ENCODE measurements around the gene SP6.

Gene SP6

DNA sequence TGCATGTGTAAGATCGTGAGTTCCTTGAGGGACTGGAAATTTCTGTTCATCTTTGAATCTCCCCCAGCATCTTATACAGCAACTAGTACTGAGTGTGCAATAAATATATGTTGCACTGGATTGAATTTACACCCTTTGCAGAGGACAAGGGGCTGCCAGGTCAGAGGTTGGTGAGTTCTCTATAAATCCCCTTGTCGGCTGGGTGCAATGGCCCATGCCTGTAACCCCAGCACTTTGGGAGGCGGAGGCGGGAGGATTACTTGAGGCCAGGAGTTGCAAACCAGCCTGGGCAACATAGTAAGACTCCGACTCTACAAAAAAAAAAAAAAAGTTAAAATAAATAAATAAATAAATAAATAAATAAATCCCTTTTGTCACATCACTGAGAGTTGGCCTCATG lies 9.4 kb upstream of the SP6 start:
- POLR2A ChIA-PET, result no interaction called here
- TF ChIP-seq, protein P1, sequence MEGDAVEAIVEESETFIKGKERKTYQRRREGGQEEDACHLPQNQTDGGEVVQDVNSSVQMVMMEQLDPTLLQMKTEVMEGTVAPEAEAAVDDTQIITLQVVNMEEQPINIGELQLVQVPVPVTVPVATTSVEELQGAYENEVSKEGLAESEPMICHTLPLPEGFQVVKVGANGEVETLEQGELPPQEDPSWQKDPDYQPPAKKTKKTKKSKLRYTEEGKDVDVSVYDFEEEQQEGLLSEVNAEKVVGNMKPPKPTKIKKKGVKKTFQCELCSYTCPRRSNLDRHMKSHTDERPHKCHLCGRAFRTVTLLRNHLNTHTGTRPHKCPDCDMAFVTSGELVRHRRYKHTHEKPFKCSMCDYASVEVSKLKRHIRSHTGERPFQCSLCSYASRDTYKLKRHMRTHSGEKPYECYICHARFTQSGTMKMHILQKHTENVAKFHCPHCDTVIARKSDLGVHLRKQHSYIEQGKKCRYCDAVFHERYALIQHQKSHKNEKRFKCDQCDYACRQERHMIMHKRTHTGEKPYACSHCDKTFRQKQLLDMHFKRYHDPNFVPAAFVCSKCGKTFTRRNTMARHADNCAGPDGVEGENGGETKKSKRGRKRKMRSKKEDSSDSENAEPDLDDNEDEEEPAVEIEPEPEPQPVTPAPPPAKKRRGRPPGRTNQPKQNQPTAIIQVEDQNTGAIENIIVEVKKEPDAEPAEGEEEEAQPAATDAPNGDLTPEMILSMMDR (IDR thresholded peaks at IDR 0.05; ENCODE audit: control extremely low read depth, extremely low read depth, low read depth, missing control alignments), result no peak
- no peak for DNase-seq (ENCODE audit: extremely low spot score)
- CTCF ChIA-PET, result interaction anchor here (1.0 to 25.0 kb wide), 4 partner anchors 10 to 111 kb away, joined by 3 to 687 read pairs (median 80); partner anchors contain the start of genes CDK5RAP3, SCRN2, SP2 and SP6

DNA sequence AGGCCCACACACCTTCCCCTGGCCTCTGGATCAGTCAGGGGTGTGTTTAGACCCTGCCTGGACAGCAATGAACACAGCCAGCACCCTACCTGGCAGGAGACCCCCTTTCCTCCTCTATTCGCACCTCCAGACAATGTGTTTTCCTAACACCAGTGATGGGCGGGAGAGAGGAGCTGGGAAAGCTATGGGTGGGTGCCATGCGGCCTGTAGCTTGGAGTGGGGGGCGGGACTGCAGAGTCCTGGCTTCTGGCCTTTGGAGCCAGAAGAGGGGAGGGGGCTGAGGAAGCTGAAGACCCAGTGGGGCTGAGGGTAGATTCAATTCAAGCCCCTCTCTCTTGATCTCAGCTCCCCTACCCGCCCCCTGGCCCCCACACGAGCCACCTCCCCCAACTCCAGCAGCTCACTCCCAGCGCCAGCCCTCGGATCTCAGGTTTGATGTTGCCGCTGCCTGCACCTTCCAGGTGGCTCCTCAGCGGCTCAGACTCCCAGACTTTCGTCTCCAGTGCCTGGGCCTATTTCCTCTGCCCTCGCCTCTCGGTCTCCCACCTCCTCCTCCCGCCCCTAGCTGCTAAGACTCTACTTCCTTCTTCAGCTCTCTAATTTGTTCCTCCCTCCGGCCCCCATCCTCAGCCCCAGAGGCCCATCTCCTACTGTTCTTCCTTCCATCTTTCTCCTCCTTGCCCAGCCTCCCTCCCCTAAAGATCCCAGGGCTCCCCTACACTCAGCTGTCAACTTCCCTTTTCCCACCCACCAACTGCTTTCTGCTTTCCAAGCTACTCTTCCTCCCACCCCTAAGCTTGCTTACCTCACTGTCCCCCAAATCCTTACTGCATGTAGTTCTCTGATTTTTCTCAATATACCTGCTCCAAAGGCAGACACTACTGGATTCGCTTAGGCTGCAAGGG lies 6.8 kb upstream of the SP6 start:
- no peak for DNase-seq (ENCODE audit: extremely low spot score)
- CTCF ChIA-PET, result interaction anchor here (0.8 to 25.0 kb wide), 4 partner anchors 13 to 113 kb away, joined by 3 to 687 read pairs (median 78); partner anchors contain the start of genes CDK5RAP3, SCRN2 and SP2
- TF ChIP-seq, protein P1 (IDR thresholded peaks at IDR 0.05; ENCODE audit: control extremely low read depth, extremely low read depth, low read depth, missing control alignments), result no peak
- POLR2A ChIA-PET, result no interaction called here

DNA sequence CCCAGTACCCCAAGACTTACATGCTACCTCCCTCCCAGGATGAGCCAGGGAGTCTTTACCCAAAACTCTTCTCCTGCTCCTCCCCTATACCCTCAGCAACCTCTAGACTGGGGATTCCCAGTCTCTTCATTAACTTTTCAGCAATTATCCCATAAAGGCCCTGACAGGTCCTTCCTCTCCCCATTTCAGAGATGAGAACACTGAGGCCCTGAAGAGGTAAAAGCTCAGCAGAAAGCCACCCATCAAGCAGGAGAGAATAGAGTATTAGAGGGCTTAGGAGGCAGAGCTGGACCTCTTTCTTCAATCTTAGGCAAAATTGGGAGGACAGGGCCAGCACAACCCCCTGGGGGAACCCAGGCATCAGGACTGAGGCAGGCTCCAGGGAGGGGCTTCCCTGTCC lies 5.9 kb upstream of the SP6 start:
- no peak for DNase-seq (ENCODE audit: extremely low spot score)
- ChIA-PET POLR2A (no interaction called here), CTCF (interaction anchor here (0.9 to 25.0 kb wide), 3 partner anchors 12 to 30 kb away, joined by 4 to 687 read pairs (median 152); partner anchors contain the start of genes SCRN2 and SP2)
- TF ChIP-seq, protein P1 (IDR thresholded peaks at IDR 0.05; ENCODE audit: control extremely low read depth, extremely low read depth, low read depth, missing control alignments), result no peak

DNA sequence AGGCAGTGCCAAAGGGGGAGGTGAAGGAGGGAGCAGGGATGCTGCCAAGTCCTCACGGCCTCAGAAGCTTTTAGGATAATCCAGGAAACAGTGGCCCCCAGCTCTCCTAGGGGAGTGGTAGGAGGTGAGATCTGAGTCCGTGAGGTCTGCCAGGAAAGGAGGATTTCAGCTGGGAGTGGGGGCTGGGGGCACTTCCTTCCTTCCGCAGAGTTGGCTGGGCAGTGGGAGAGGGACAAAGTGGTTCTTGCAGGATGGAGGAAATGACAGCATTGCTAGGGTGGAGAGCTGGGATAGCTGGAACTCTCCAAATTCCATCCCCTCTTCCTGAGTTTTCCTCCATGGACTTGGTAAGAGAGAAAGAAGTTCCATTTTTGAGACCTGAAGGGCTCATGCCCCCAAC lies 4.8 kb upstream of the SP6 start:
- DNase-seq (ENCODE audit: extremely low spot score), result no peak
- CTCF ChIA-PET, result interaction anchor here (1.2 to 25.0 kb wide), 5 partner anchors 11 to 163 kb away, joined by 3 to 687 read pairs (median 8); partner anchors contain the start of genes SCRN2 and SP2
- POLR2A ChIA-PET, result no interaction called here
- TF ChIP-seq, protein P1 (IDR thresholded peaks at IDR 0.05; ENCODE audit: control extremely low read depth, extremely low read depth, low read depth, missing control alignments), result no peak

DNA sequence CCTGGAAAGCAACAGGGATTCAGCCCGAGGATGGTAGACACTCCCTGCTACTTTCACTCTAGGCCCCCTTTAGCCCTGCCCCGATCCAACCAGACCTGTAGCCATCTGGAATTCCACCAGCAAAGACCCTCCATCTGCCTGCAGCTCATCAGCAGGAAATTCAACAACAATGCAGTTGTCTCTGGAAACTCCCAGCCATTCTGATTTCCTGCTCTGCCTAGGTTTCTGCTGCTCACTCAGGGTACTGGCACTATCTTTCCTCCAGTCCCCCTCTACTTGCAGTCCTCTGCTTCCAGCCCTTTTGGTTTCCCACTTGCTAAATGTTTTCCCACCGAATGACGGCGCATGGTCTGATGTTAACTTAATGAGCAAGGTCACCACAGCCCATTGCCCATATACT lies 2.7 kb upstream of the SP6 start:
- DNase-seq (ENCODE audit: extremely low spot score), result no peak
- CTCF ChIA-PET, result interaction anchor here (13.3 to 25.0 kb wide), 2 partner anchors 9 to 33 kb away, joined by 152 to 687 read pairs; partner anchors contain the start of genes SCRN2 and SP2
- POLR2A ChIA-PET, result no interaction called here
- TF ChIP-seq, protein P1 (IDR thresholded peaks at IDR 0.05; ENCODE audit: control extremely low read depth, extremely low read depth, low read depth, missing control alignments), result no peak

DNA sequence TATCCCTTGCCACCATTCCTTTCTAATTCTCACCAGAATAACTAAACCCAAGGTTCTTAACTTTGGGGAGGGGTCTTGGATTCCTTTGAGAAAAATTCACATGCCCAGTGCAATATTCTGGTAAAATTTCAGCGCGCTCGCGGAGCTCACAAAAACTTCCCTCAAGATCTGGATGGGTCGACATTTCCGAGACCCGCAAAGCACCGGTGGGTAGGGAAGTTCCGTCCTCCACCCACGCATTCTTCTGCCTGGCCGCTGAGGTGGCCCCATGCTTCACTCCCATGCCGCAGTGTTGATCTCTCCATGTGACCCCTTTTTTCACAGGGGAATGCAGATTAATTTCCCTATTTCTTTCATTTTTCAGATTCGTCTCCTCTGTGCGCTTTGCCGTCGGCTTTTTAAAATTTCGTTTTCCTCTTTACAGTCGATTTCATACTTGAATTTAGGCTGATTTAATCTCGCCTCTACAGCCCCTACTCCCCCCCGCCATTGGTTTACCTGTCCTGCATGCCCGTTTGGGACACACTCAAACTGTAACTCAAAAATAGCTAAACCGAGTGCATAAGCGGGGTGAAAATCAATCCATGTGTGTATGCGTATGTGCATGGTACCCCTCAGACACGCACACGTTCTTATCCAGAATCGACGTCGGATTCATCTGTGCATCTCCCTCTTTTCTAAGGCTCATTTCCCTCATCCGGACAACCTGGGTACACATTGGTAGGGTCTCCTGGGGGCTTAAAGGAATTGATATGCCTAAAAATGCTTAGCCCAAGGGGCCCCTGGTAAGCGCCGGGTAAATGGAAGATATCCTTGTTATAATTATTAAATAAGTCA lies 1.4 kb upstream of the SP6 start:
- ChIA-PET POLR2A (no interaction called here), CTCF (interaction anchor here (1.0 to 25.0 kb wide), 3 partner anchors 8 to 98 kb away, joined by 4 to 687 read pairs (median 152); partner anchors contain the start of genes SCRN2 and SP2)
- DNase-seq (ENCODE audit: extremely low spot score), result peak; percentile 54
- TF ChIP-seq, protein P1 (IDR thresholded peaks at IDR 0.05; ENCODE audit: control extremely low read depth, extremely low read depth, low read depth, missing control alignments), result no peak

Data from GM10248 (cell line).